H1 (cell line): ENCODE results near the gene AOPEP.

Source experiments
- ATF3 ChIP-seq: IDR thresholded peaks from 2 replicates; pipeline ENCODE4 v1.6.1; 2011; ENCODE audit warnings: low read depth, mild to moderate bottlenecking, low read length; ENCODE audit not compliant: insufficient read depth
- CHD1 ChIP-seq: IDR thresholded peaks from 2 replicates; pipeline ENCODE4 v1.6.1; 2012; ENCODE audit warnings: low read depth, low read length, improper control_type of control experiment
- CTCF ChIP-seq, 3 experiments: IDR thresholded peaks; 1 replicate in 2 of 3; 2 replicates in 1 of 3; pipeline versions ENCODE4 v1.5.1 to v1.6.1; 2011; ENCODE audit warnings: low read length in 3 of 3, mild to moderate bottlenecking in 3 of 3, inconsistent platforms in 2 of 3, low read depth in 1 of 3, moderate library complexity in 1 of 3; ENCODE audit not compliant: insufficient read depth in 1 of 3; ENCODE audit errors: control extremely low read depth in 1 of 3
- E2F6 ChIP-seq: IDR thresholded peaks from 2 replicates; pipeline ENCODE4 v1.6.1; 2012; ENCODE audit warnings: inconsistent platforms
- EP300 ChIP-seq, 2 experiments: IDR thresholded peaks; 1 replicate in 1 of 2; 2 replicates in 1 of 2; pipeline ENCODE4 v1.6.1; 2011 to 2012; ENCODE audit warnings: low read depth in 2 of 2, low read length in 2 of 2, mild to moderate bottlenecking in 2 of 2, borderline replicate concordance in 1 of 2, inconsistent platforms in 1 of 2, moderate library complexity in 1 of 2
- EZH2 ChIP-seq: fragments of 200-600 bp; sonication (generic); IDR thresholded peaks from 2 replicates; pipeline ENCODE4 v1.7.1; 2012; ENCODE audit warnings: low read depth, mild to moderate bottlenecking, moderate library complexity, low read length, inconsistent platforms; ENCODE audit not compliant: severe bottlenecking
- JUND ChIP-seq: IDR thresholded peaks from 2 replicates; pipeline ENCODE4 v1.6.1; 2011; ENCODE audit warnings: mild to moderate bottlenecking, improper control_type of control experiment, low read length
- MAX ChIP-seq: IDR thresholded peaks from 2 replicates; pipeline ENCODE4 v1.6.1; 2012; ENCODE audit warnings: inconsistent platforms
- POLR2AphosphoS5 ChIP-seq: IDR thresholded peaks from 2 replicates; pipeline ENCODE4 v1.6.1; 2011; ENCODE audit warnings: low read depth, low read length
- SUZ12 ChIP-seq: fragments of 200-600 bp; sonication (generic); IDR thresholded peaks from 2 replicates; pipeline ENCODE4 v1.6.1; 2012; ENCODE audit warnings: mild to moderate bottlenecking, inconsistent platforms, low read length, moderate library complexity, mixed read lengths
- TBP ChIP-seq: IDR thresholded peaks from 2 replicates; pipeline ENCODE4 v1.6.1; 2011; ENCODE audit warnings: low read depth, low read length, improper control_type of control experiment

- TF ChIP-seq MAX (no peak), ATF3 (no peak), EP300 (IDR thresholded peaks at IDR 0.05; ENCODE audit: borderline replicate concordance in 1 of 2, low read depth in 2 of 2, low read length in 2 of 2) (no peak), TBP (no peak), JUND (no peak), CTCF (IDR thresholded peaks at IDR 0.05; ENCODE audit: control extremely low read depth in 1 of 3, insufficient read depth in 1 of 3, low read depth in 1 of 3, low read length in 3 of 3) (no peak), EZH2 (no peak), E2F6 (no peak), POLR2AphosphoS5 (no peak), CHD1 (no peak), SUZ12 (no peak)
Observed at GRCh38 chr9:94736759-94737158, 10.3 kb downstream of the AOPEP start.
